Keratinocyte (primary cell): ENCODE measurements around the gene TCF20. TPM values are rescaled to one million over a fixed set of nuclear protein-coding genes. Genes with fewer than 3 reads are reported as not detected.

Experiments used
- DNase-seq: peaks from one replicate; pipeline ENCODE4 v3.0.0-alpha.2; 2011; ENCODE audit warnings: low read depth, missing footprints, low spot score
- FAIRE-seq: peaks from 2 replicates; lab custom pipeline; 2011; peaks lifted over from hg19 to GRCh38; lab: Jason Lieb, UNC
- H2AFZ ChIP-seq: 2 replicates; pipeline ENCODE4 v1.6.0; 2012; ENCODE audit warnings: low read length, control low read depth, inconsistent platforms; ENCODE audit not compliant: control insufficient read depth
- H3K27ac ChIP-seq: 2 replicates; pipeline ENCODE4 v1.5.1; 2011; ENCODE audit warnings: low read length; ENCODE audit not compliant: control insufficient read depth, insufficient read depth
- H3K27me3 ChIP-seq: 3 replicates; pipeline ENCODE4 v1.6.0; 2011; ENCODE audit warnings: low read length; ENCODE audit not compliant: control insufficient read depth, insufficient read depth; ENCODE audit errors: extremely low read depth
- H3K36me3 ChIP-seq, 2 experiments: 2 replicates in 1 of 2; 3 replicates in 1 of 2; pipeline ENCODE4 v1.5.1; 2011; ENCODE audit warnings: low read length in 2 of 2, mild to moderate bottlenecking in 1 of 2; ENCODE audit not compliant: control insufficient read depth in 2 of 2, insufficient read depth in 2 of 2; ENCODE audit errors: extremely low read depth in 1 of 2
- H3K4me1 ChIP-seq: 3 replicates; pipeline ENCODE4 v1.5.1; 2011; ENCODE audit warnings: low read length; ENCODE audit not compliant: control insufficient read depth, insufficient read depth; ENCODE audit errors: extremely low read depth
- H3K4me2 ChIP-seq: 3 replicates; pipeline ENCODE4 v1.6.0; 2011; ENCODE audit warnings: low read depth, low read length; ENCODE audit not compliant: control insufficient read depth, insufficient read depth; ENCODE audit errors: extremely low read depth
- H3K4me3 ChIP-seq, 3 experiments: fragments of 200-600 bp in 1 of 3; sonication (generic) in 1 of 3; 2 replicates in 2 of 3; 3 replicates in 1 of 3; pipeline ENCODE4 v1.5.1; 2011 to 2016; ENCODE audit warnings: low read length in 3 of 3, mild to moderate bottlenecking in 3 of 3, control low read depth in 2 of 3, inconsistent platforms in 1 of 3, low read depth in 1 of 3, mixed read lengths in 1 of 3, mixed run types in 1 of 3, moderate library complexity in 1 of 3; ENCODE audit not compliant: control insufficient read depth in 2 of 3, insufficient read depth in 2 of 3; ENCODE audit errors: extremely low read depth in 1 of 3
- H3K79me2 ChIP-seq: 2 replicates; pipeline ENCODE4 v1.6.0; 2012; ENCODE audit warnings: low read length; ENCODE audit not compliant: control insufficient read depth, insufficient read depth
- H3K9ac ChIP-seq: 3 replicates; pipeline ENCODE4 v1.6.0; 2011; ENCODE audit warnings: low read length; ENCODE audit not compliant: control insufficient read depth, insufficient read depth; ENCODE audit errors: extremely low read depth
- H3K9me1 ChIP-seq: 3 replicates; pipeline ENCODE4 v1.6.0; 2011; ENCODE audit warnings: low read length; ENCODE audit not compliant: control insufficient read depth, insufficient read depth; ENCODE audit errors: extremely low read depth
- H3K9me3 ChIP-seq: 2 replicates; pipeline ENCODE4 v1.5.1; 2012; ENCODE audit warnings: low read depth, low read length; ENCODE audit not compliant: control insufficient read depth
- H4K20me1 ChIP-seq: 3 replicates; pipeline ENCODE4 v1.6.0; 2011; ENCODE audit warnings: low read length; ENCODE audit not compliant: control insufficient read depth, insufficient read depth; ENCODE audit errors: extremely low read depth
- EZH2 ChIP-seq: IDR thresholded peaks from one replicate; pipeline ENCODE4 v1.6.1; 2012; ENCODE audit warnings: inconsistent platforms, mild to moderate bottlenecking, low read length, moderate library complexity
- dilution Hi-C: fragments of 300-500 bp; cut with MboI; formaldehyde crosslinking; loops from one replicate; pipeline ENCODE4 v1.7.0; 2020; ENCODE audit warnings: low sequenced_read_pairs; ENCODE audit not compliant: extremely low pct_ligation_motif_present
- polyA plus RNA-seq, 5 experiments: library from polyadenylated mRNA; depleted of rRNA in 3 of 5; stranded (reverse) in 3 of 5; stranded (forward) in 1 of 5; unstranded in 1 of 5; fragments of >200 nt; gene quantifications; 1 replicate in 1 of 5; 2 replicates in 3 of 5; 3 replicates in 1 of 5; pipeline versions ENCODE4 v1.2.1 to v1.2.3, GENCODE V29; 2011 to 2012; ENCODE audit warnings: missing spikeins in 2 of 5, low read depth in 1 of 5, low replicate concordance in 1 of 5
- TF ChIP-seq, protein P1 (sequence below), 3 experiments: IDR thresholded peaks in 1 of 3; conservative IDR thresholded peaks in 1 of 3; optimal IDR thresholded peaks in 1 of 3; 2 replicates in 2 of 3; 3 replicates in 1 of 3; pipeline versions ENCODE3 to v1.5.1; 2011; ENCODE audit warnings: low read length in 3 of 3, mild to moderate bottlenecking in 3 of 3, moderate library complexity in 2 of 3, control low read depth in 1 of 3, inconsistent platforms in 1 of 3; ENCODE audit not compliant: insufficient read depth in 2 of 3; ENCODE audit errors: extremely low read depth in 1 of 3

Gene TCF20
- polyA plus RNA-seq, 1 donor (not counting 4 experiments of a cell fraction or from before 2014, with no cell fraction given) = 23.9 TPM

DNA sequence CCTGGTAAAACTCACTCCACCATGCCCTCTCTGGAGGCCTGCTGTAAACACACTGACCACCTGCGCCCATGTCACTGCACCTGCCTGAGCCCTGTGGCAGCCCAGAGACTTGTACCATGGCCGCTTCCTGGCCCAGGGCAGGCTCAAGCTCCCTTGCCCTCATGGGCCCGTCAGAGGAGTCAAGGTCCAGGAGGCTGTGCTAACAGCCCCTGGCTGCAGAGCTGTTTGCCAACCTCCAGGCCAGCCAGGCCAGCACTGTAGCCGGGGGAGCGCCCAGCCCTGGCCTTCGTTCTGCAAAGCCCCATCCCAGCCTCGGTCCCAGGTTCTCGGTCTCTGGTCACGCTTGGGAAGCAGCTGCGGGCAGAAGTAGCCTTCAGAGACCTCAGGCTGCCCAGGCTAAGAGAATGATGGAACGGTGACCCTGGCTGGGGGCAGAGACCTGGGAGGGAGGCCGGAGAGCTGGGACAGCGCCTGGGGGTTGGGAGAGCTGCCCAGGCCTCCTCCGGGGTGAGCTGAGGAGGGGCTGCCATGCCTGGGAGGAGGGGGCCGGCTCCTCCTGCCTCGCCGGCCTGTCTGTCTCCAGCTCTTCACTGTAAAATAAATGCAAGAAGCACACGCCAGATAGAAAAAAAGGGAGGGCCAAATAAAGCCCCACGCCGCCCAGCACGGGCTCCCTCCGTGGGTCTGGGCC, 11.9 kb upstream of the TCF20 start:
- no peaks in the 10 kb centered on the region for H3K9me1 ChIP-seq
- dilution Hi-C loops = no loop called here
- no peaks in the 10 kb centered on the region for H3K36me3 ChIP-seq
- no peak overlapping the region for H2AFZ ChIP-seq
- FAIRE-seq = no peak
- no peak overlapping the region for H3K9ac ChIP-seq
- no peaks in the 10 kb centered on the region for H3K9me3 ChIP-seq
- H3K4me3 ChIP-seq = no peak overlapping the region
- peaks cover 19% of the 10 kb centered on the region for H3K27me3 ChIP-seq
- TF ChIP-seq, protein P1, sequence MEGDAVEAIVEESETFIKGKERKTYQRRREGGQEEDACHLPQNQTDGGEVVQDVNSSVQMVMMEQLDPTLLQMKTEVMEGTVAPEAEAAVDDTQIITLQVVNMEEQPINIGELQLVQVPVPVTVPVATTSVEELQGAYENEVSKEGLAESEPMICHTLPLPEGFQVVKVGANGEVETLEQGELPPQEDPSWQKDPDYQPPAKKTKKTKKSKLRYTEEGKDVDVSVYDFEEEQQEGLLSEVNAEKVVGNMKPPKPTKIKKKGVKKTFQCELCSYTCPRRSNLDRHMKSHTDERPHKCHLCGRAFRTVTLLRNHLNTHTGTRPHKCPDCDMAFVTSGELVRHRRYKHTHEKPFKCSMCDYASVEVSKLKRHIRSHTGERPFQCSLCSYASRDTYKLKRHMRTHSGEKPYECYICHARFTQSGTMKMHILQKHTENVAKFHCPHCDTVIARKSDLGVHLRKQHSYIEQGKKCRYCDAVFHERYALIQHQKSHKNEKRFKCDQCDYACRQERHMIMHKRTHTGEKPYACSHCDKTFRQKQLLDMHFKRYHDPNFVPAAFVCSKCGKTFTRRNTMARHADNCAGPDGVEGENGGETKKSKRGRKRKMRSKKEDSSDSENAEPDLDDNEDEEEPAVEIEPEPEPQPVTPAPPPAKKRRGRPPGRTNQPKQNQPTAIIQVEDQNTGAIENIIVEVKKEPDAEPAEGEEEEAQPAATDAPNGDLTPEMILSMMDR (optimal IDR thresholded peaks at IDR 0.05 in 1 of 3, IDR thresholded peaks at IDR 0.05 in 1 of 3, conservative IDR thresholded peaks at IDR 0.05 in 1 of 3; ENCODE audit: extremely low read depth in 1 of 3, insufficient read depth in 2 of 3, low read length in 3 of 3) = no peak
- H3K27ac ChIP-seq = no peak overlapping the region
- H4K20me1 ChIP-seq = no peaks in the 10 kb centered on the region
- H3K4me1 ChIP-seq = no peaks in the 10 kb centered on the region
- no peak for DNase-seq
- no peaks in the 10 kb centered on the region for H3K79me2 ChIP-seq
- no peak overlapping the region for H3K4me2 ChIP-seq

DNA sequence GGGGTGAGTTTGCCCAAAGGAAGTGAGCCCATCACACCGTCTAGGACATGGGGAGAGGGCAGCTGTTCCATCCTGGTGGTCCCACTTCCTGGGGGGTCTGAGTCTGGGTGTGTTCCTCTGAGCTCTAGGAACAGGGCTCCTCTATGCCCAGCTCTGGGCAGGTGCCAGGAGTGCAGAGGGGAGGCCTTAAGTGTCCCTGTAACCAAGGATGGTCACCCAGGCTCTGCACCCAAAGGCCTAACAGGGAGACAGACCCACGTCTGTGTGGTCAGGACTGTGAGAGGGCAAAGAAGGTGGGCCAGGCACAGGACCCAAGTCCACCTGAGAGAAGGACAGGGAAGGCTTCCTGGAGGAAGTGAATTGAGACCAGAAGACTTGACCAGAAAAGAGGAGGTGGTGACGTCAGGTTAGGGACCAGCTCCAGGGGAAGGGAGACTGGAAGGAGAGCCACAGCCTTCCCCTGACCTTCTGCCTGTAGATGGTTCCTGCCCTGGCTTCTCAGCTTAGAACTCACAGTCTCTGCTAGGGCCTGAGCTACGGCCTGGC, 11.3 kb upstream of the TCF20 start:
- Histone ChIP-seq H3K36me3 (no peaks in the 10 kb centered on the region), H4K20me1 (no peaks in the 10 kb centered on the region), H3K9ac (no peak overlapping the region), H3K4me1 (no peaks in the 10 kb centered on the region), H3K9me3 (no peaks in the 10 kb centered on the region), H3K4me2 (no peak overlapping the region), H3K4me3 (no peak overlapping the region), H2AFZ (no peak overlapping the region), H3K79me2 (no peaks in the 10 kb centered on the region), H3K27ac (no peak overlapping the region), H3K27me3 (peaks cover 19% of the 10 kb centered on the region), H3K9me1 (no peaks in the 10 kb centered on the region)
- dilution Hi-C loops = no loop called here
- FAIRE-seq (no peak), DNase-seq (no peak)
- TF ChIP-seq, protein P1 (optimal IDR thresholded peaks at IDR 0.05 in 1 of 3, IDR thresholded peaks at IDR 0.05 in 1 of 3, conservative IDR thresholded peaks at IDR 0.05 in 1 of 3; ENCODE audit: extremely low read depth in 1 of 3, insufficient read depth in 2 of 3, low read length in 3 of 3) = no peak
- no peak for TF ChIP-seq EZH2
